ENCODE measurements around the gene MESP2. TPM values are rescaled to one million over a fixed set of nuclear protein-coding genes. Genes with fewer than 3 reads are reported as not detected.
A peak's percentile ranks its signal among the peaks of the same experiment; 100 is the strongest.

Gene MESP2
- total and polyA plus RNA-seq, 2 of the 13 experiments (the other 11 are each of a cell fraction or from before 2014, with no cell fraction given) = not detected

GRCh38 chr15:89785064-89785773 lies 9.1 kb downstream of the MESP2 start (continued):
- no peak for TF ChIP-seq HNF1A (IDR thresholded peaks at IDR 0.05; ENCODE audit: low read depth)
- TF ChIP-seq HNF1A (CRISPR knock-in tag; IDR thresholded peaks at IDR 0.05; ENCODE audit: borderline replicate concordance) = peak; percentile 20; the same call in 1 of the 2 replicates
- 0 out of 2 replicates have a peak, but pooled peaks have one; percentile 21 for TF ChIP-seq FOSL2 (CRISPR knock-in tag; IDR thresholded peaks at IDR 0.05)
- no peak for TF ChIP-seq ZFP90 (CRISPR knock-in tag; IDR thresholded peaks at IDR 0.05; ENCODE audit: borderline replicate concordance)
- TF ChIP-seq TCF7 (IDR thresholded peaks at IDR 0.05; ENCODE audit: low read depth) = no peak
- no peak for TF ChIP-seq NONO (IDR thresholded peaks at IDR 0.05)
- TF ChIP-seq NONO (CRISPR knock-in tag; conservative IDR thresholded peaks at IDR 0.05) = no peak

- Histone ChIP-seq H3K9me3 (ENCODE audit: low read length) (no peaks in the 10 kb centered on the region), H3K27ac (ENCODE audit: extremely low read length, insufficient read depth, low read length) (peak overlapping the region; percentile 34), H2AFZ (ENCODE audit: low read length) (no peak overlapping the region), H3K4me1 (ENCODE audit: insufficient read depth, low read length) (peaks cover 57% of the 10 kb centered on the region), H3K9ac (ENCODE audit: insufficient read depth, low read depth, low read length) (no peak overlapping the region), H3K4me2 (ENCODE audit: low read depth, low read length) (no peak overlapping the region), H3K4me3 (replicated peaks in 1 of 3; ENCODE audit: insufficient read depth in 1 of 3, low read depth in 2 of 3, low read length in 3 of 3) (no peak overlapping the region), H3K36me3 (replicated peaks in 1 of 2; ENCODE audit: control insufficient read depth in 1 of 2, insufficient read depth in 2 of 2, low read length in 2 of 2) (peaks cover 9 to 39% of the 10 kb centered on the region in 2 experiments), H3K79me2 (ENCODE audit: insufficient read depth, low read length) (no peaks in the 10 kb centered on the region), H4K20me1 (ENCODE audit: insufficient read depth, low read length) (no peaks in the 10 kb centered on the region; the same call in 1 of the 2 replicates), H3K27me3 (ENCODE audit: control insufficient read depth in 1 of 2, insufficient read depth in 2 of 2, low read length in 2 of 2) (no peaks in the 10 kb centered on the region)
- ATAC-seq (no peak), FAIRE-seq (no peak), DNase-seq (ENCODE audit: low spot score) (no peak)
- BruUV-seq (replicated peaks) = no TSS peak
- ChIA-PET POLR2A (interaction anchor here (1.5 to 2.1 kb wide), 2 partner anchors 9 to 21 kb away, joined by 5 to 6 read pairs; no protein-coding TSS in a partner anchor), CTCF (ENCODE audit: low intra/inter-chr PET ratio, low total read pairs) (no interaction called here)
- intact Hi-C loops (cut with micrococcal nuclease; ENCODE audit: unreplicated experiment) (no loop called here), in situ Hi-C loops (cut with HindIII; ENCODE audit: extremely low pct_ligation_motif_present, low pct_unique_long_range_greater_than_20kb) (no loop called here)
- TF ChIP-seq DPF2 (CRISPR knock-in tag; IDR thresholded peaks at IDR 0.05; ENCODE audit: borderline replicate concordance, low read depth) = 0 out of 2 replicates have a peak, but pooled peaks have one; percentile 1
- 0 out of 2 replicates have a peak, but pooled peaks have one; percentile 4 for TF ChIP-seq SIX1 (CRISPR knock-in tag; IDR thresholded peaks at IDR 0.05; ENCODE audit: borderline replicate concordance)
These were observed 9.6 kb downstream of the MESP2 start for GRCh38 chr15:89785774-89786140.
